NCI-H345 treated with DMSO at 0.1 percent for 48 hours (cell line): ENCODE measurements around the gene AKAP5.
"Not testable (repeated sequence)": the region's sequence is repeated elsewhere in the genome, so short reads cannot be mapped to it uniquely, and the experiment has no call there.

Experiments used
- DNase-seq: peaks from one replicate; lab custom pipeline; 2025; ENCODE audit not compliant: unreplicated experiment; lab: John Stamatoyannopoulos, UW

Gene AKAP5

DNA sequence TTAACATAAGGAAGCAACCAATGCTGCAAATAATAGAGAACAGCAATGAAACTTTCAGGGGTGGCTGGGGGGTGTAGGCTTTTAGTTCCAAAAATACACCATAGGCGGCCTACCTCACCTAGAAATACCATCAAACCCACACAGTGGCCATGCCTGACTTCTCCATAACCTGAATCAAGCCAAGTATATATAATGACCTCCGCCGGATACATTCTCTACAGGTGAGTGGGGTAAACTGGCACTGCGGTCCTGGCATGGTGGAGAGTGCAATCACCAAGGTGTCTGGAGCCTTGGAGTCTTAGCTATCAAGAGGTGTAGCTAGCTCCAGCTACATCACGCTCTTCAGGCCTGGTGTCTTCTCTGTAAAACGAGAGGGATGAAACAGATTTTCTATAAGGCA, 37.2 kb downstream of the AKAP5 start:
- no peak for DNase-seq

DNA sequence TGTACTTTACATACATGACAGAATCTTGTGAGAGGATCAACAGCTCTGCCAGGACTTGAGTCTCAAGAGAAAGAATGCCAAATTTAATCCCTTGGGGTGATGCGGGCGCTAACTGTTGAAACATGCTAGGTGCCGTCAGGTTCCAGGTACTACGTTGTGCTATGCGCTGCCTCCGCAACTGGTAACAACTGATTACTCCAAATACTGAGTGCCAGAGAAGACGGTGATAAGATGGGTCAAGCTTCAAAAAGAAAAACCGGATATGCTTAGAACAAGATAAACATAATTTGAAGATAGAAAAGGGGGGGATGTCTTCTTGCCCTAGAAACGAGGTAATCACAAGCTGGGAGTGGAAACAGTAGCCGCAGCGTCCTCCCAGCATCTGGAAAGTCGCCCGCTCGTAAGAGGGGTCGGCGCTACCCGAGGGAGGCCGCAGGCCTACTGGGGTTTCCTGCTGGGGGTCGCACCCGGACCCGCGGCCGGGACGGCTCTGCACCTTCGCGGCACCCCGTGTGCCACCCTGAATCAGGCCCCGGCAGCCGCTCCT, 37.7 kb downstream of the AKAP5 start:
- no peak for DNase-seq

DNA sequence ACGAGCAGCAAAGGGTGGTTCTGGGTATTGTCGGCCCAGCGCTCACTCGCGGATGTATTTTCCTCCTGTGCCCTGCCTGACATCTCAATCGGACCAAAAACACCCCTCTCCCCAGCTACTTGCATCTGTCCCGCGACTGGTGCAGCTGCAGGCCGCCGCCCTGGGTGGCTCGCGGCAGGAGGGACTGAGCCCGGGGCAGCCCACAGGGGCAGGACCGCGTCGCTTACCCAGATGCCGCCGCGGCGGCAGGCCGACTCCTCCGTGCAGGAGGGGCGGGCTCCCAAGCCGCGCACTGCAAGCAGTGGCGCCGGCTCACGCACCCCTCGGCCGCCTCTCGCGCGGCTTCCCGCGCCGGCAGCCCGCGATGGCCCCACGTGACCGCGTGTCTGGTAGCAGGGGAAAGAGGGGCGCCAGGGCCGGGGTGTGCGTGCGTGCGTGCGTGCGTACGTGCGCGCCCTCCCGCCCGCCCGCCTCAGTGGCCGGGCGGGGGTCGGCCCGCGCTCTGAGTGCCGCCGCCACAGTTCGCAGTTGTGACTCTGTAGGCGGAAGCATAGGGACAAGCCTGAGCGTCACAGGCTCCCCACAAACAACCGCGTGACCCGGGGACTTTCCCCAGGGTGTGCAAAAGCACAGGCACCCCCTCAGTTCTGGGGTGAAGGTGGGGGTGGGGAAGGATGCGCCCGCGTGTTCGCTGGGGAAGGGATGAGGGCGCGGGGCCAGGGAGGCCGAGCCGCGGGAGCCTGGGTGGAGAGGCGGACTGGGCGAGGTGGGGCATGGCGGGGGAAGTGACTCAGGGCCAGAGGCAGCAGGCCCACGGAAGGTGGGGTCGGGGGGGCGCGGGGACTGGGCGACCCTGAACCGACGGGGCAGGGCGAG, 38.4 kb downstream of the AKAP5 start, which contains the start of gene ZBTB25:
ZBTB25 (minus strand) TSS at position 405 of the 876 bp plus-strand sequence. CDS start 13,305 bp downstream, outside the sequence.
- peak; percentile 87 for DNase-seq

DNA sequence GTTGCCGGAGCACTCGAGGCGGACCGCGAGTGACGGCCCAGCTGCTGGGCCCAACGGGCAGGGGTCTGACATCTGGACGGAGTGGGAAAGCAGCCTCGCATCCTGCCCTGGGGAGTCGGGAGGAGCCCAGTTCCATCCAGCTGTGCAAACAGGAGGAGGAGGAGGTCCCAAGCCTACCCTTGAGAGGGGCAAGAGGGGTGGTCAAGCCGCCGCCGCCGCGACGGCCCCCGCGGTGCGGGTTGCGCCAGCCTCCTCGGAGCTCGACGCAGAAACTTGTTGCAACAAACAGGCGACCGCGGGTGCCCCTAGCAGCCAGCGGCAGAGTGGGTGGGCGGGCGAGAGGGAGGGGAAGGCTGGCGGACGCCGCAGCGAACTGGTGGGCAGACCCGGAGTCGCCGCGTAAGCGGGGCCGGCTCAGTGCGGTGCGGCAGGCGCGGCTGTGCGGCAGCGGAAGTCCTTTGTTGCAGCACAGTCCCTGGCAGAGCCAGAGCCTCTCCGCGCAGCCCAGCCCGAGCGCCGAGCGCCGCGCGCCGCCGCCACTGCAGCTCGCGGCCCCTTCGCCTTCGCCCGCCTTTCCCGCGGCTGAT, 39.1 kb downstream of the AKAP5 start, which contains the start of gene ZBTB1:
ZBTB1 (plus strand) TSS at position 461 of the 587 bp plus-strand sequence. CDS start 16,735 bp downstream, outside the sequence.
- peak; percentile 49 for DNase-seq

DNA sequence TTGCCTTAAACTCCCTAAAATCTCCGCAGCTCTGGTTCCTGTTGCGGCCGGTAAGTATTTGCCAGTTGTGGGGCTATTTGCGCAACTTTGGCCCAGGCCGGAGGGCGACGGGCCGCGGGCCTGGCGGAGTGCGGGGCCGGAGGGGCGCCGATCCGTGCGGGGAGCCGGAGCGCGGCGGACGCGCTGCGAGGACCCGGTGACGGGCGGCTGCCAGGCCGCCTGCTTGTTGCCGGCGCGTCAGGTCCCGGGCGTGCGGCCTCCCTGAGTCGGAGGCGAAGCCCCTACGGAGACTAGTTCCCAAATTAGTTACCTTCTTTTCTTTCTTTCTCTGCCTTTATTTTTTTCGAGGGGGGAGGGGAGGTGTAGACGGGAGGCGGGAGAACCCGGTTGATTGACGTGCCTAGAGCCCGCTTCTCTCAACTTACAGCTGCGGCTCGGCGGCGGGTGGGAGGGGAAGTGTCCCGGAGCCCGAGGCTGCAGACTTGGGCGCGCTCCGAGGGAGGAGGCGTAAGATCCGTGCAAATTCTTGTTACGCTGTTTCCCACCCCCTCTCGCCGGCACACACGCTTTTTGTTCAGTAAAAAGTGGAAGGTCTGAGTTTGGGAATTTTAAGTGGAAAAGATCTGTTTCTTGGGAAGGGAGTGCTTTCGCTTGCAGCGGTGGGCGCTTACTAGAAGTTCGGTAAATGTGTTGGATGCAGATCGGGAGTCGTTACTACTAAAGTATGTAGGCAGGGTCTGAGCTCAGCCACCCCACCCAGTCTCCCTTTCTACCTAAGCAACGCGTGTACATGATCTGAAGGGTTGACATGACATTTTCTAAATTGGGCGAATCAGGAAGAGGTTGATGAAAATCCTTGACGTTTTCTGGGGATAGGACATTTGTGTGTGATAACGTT, 39.8 kb downstream of the AKAP5 start:
- peak; percentile 66 for DNase-seq

DNA sequence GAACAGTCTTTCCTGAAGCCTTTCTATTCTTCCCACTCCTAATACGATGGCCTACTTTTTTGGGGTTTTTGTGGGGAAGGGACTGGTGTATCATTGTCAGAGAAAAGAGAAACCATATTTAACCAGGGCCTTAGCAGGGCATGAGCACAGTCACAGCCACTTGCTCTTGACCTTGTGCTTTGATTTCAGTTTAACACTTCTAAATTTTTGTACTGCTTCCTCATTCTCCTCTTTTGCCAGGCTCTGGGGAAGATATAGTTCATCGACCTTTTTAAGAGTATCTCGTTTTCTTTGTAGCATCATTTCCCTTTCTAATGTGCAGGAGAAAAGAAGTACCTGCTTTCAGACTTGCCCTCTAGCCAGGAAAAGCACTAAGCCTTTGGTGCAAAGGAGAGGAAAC, 41.4 kb downstream of the AKAP5 start:
- no peak for DNase-seq

DNA sequence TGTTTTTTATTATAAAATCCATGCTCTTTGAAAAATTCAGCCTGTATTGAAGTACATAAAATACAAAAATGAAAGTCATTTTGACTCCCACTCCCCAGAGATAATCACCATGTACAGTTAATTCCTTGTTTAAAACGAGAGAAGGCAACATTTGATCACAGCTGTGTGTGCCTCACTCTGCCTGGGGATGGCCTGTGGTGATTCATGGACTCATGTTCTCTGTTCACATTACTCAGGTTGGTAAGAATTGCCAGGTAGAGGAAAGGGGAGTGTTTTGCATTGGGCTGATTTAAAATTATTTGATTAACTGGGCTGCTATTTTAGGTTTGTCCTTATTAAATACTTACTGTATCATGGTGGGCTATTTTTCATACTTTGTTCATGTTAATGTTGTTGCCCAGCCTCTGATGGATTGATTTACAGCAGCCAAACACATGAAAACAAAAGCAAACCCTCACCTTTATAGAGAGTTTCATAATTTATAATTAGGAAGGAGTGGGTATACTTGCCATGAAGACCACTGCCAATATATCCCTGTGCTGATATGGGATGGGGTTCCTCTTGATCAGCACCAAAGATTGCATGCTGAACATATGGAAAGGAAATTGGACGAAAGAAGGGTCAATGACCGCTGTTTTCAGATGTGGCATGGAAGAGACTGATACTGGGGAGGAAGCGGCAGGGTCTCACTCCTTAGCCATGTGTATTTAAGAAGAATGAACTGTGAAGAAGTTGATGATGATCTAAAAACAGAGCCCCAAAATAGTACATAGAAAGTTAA, 42.3 kb downstream of the AKAP5 start:
- DNase-seq = no peak

DNA sequence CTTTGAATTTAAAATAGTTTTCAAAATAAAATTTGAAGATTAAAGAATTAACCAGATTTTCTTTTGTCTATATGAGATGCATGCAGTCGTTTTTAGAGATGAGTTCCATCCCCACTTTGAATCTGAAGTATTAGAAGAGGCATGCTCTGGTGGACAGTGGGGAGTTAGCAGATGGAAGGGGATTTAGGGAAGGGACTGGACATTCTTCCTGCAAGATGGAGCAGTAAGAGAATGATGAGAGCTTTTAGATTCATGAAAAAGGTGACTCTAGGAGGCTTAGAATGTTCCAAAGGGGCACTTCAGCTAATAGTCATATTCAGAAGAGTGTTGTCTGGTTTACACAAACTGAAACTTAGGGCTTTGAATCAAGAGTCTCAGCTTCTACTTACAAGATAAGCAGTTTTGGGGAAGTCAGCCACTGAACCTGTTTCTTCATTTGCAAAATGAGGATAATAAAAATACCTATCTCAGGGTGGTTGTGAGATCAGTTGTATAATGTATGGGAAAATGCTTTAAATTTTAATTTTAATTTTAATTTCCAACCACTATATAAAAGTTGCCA, 43.0 kb downstream of the AKAP5 start:
- no peak for DNase-seq

DNA sequence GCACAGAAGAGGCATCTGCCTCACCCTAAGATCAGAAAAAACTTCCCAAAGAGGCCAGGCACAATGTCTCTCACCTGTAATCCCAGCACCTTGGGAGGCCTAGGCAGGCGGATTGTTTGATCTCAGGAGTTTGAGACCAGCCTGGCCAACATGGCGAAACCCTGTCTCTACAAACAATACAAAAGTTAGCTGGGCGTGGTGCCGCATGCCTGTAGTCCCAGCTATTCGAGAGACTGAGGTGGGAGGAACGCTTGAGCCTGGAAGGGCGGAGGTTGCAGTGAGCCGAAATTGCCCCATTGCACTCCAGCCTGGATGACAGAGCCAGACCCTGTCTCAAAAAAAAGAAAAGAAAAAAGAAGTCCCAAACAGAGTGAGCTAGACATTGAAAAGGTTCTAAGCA, 43.7 kb downstream of the AKAP5 start:
- no peak for DNase-seq

DNA sequence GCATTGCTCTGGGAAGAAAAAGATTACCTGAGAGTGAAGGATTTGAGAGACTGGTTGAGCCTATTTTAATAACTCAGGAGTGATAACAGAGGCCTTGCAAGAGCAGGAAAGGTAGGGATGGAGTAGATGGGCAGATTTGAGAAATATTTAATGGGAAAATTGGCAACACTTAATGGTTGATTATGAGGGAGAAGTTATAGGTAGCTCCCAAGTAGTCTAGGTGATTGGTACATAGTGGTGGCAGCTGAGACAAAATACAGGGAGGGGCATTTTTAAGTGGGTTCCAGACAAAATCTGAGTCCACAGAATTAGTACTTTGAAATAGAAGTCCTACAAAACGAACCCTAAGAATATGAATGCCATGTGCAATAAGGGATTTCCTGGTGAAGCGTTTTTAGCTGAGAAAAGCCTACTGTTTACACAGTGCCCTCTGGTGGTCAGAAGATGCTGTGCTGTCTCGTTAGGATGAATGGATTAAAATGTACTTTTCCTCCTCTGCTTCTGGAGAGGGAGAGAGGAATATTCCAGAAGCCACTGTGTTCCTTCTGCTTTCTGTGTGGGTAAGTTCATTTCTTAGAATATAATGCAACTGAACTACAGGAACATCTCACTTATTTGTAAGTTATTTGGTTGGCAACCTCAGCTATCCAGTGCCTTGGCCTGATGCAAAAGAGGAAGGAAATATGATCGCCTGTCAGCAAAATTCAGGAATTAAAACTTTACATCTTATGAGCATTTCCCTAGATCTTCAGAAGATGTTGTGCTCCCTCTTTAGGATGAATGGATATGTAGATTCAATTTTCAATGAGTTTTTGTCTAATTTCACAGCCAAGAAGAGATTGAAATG, 45.7 kb downstream of the AKAP5 start:
- DNase-seq = peak; percentile 66

DNA sequence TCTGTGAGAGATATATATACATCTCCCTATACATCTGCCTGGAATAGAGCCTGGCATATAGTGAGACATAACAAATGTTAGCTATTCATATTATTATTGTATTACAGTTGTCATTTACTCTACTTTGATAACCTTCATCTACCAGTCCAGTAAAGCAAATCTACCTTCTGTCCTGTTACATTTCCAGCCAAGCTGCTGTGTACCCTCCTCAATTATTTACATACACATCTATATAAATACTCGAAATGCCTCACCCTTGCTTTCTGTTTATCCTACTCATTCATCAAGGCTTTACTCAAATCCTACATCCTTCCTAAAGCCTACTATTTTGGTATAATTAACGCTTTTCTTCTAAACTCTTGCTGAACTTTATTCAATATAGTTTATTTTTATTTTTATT, 48.0 kb downstream of the AKAP5 start:
- no peak for DNase-seq

DNA sequence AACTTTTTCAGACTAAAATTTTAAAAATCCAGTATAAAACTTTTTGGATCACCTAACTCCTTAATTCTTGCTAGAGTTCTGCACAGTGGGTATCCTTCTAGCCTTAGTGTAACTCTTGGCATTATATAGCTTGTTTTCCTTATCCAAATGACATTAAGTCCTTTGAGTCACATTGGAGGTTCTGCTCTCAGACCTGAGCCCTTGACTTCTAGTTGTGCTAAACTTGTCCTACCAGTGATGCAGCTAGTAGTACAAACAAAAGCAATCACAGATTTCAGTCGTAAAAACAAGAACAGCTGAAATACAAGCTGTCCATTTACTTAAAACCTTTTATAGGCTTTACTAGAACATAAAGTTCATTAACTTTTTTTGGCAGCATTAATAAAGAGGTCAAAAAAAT, 49.8 kb downstream of the AKAP5 start:
- DNase-seq = no peak

DNA sequence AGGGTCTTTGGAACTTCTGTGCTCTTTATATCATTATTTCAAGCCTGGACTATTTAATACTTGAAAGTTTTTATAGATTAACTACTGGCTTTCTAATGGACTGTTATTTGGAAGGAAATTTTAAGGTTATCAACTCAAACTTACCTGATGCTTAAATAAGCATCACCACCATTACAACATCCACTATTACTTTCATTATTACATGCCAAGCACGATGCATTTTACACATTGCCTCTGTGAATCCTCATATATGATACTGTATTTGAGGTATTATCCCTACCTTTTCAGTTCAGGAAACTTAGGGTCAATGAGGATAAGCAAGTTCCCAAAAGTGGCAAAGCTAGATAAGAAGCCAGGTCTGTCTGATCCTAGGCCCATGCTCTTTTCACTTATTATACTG, 51.7 kb downstream of the AKAP5 start:
- no peak for DNase-seq

DNA sequence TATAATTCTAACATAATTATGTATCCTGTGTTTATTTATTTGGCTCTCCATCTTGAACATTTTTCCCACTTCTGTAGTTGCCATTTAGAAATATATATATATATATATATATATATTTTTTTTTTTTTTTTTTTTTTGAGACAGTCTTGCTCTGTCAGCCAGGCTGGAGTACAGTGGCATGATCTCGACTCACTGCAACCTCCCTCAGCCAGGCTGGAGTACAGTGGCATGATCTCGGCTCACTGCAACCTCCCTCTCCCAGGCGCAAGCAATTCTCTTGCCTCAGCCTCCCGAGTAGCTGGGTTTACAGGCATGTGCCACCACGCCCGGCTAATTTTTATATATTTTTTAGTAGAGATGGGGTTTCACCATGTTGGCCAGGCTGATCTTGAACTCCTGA, 52.4 kb downstream of the AKAP5 start:
- not testable (repeated sequence) for DNase-seq

DNA sequence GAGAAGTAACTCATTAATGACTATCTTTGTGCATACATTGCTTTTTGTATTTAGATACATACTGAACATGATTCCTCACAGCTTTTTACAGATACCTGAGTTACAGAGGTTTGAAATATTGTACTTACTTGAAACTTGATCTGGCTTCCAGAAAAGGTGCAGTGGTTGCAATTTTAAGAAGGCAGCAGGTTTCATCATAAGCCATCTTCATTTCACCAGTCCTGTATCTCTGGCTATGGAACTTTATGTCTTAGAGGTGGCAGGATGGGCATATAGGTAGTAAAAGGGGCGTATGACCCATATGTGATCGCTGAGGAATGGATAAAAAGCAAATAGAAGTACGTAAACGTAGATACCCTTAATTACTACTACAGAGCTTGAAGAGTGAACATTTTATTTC, 52.9 kb downstream of the AKAP5 start:
- no peak for DNase-seq

DNA sequence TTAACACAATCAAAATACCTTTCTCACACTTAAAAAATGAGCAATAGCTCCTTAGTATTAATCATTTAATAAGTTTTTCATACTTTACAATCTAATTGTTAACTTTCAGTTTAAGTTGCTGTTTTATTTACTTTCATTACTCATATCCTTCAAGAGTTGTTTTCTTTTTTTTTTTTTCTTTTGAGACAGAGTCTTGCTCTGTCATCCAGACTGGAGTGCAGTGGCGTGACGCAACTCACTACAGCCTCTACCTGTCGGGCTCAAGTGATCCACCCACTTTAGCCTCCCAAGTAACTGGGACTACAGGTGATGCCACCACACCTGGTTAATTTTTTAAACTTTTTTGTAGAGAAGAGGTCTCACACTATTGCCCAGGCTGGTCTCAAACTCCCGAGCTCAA, 55.4 kb downstream of the AKAP5 start:
- no peak for DNase-seq

DNA sequence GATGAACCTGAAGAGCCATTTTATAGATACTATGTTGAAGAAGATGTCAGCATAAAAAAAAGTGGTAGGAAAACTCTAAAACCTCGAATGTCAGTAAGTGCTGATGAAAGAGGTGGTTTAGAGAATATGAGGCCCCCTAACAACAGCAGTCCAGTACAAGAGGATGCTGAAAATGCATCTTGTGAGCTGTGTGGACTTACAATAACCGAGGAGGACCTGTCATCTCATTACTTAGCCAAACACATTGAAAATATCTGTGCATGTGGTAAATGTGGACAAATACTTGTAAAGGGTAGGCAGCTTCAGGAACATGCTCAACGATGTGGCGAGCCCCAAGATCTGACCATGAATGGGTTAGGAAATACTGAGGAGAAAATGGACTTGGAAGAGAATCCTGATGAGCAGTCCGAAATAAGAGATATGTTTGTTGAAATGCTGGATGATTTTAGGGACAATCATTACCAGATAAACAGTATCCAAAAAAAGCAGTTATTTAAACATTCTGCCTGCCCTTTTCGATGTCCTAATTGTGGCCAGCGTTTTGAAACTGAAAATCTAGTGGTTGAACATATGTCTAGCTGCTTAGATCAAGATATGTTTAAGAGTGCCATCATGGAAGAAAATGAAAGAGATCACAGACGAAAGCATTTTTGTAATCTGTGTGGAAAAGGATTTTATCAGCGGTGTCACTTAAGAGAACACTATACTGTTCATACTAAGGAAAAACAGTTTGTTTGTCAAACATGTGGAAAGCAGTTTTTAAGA, 57.5 kb downstream of the AKAP5 start:
- DNase-seq = no peak
